Smooth muscle cell (in vitro differentiated cells): ENCODE data around the gene UBA1. TPM values are rescaled to one million over a fixed set of nuclear protein-coding genes. Genes with fewer than 3 reads are reported as not detected.

Source experiments
- DNase-seq: peaks from one replicate; lab custom pipeline; 2025; ENCODE audit not compliant: unreplicated experiment; lab: John Stamatoyannopoulos, UW
- H2AFZ ChIP-seq: fragments of 200-600 bp; sonication (generic); 2 replicates; pipeline ENCODE4 v1.6.0; 2016; ENCODE audit warnings: antibody characterized with exemption, low read depth, mild to moderate bottlenecking
- H3F3A ChIP-seq: fragments of 200-600 bp; sonication (generic); 2 replicates; pipeline ENCODE4 v1.6.0; 2017; ENCODE audit warnings: antibody characterized with exemption, low read depth
- H3K27ac ChIP-seq: fragments of 200-600 bp; sonication (generic); 2 replicates; pipeline ENCODE4 v1.5.1; 2016; ENCODE audit warnings: low read depth, mild to moderate bottlenecking
- H3K27me3 ChIP-seq: fragments of 200-600 bp; sonication (generic); 2 replicates; pipeline ENCODE4 v1.6.1; 2016; ENCODE audit warnings: low read depth, mild to moderate bottlenecking
- H3K36me3 ChIP-seq: fragments of 200-600 bp; sonication (generic); 2 replicates; pipeline ENCODE4 v1.5.1; 2016; ENCODE audit warnings: low read depth
- H3K4me1 ChIP-seq: fragments of 200-600 bp; sonication (generic); 2 replicates; pipeline ENCODE4 v1.5.1; 2016; ENCODE audit warnings: low read depth
- H3K4me2 ChIP-seq: fragments of 200-600 bp; sonication (generic); 2 replicates; pipeline ENCODE4 v1.6.0; 2016; ENCODE audit warnings: mild to moderate bottlenecking
- H3K4me3 ChIP-seq: fragments of 200-600 bp; sonication (generic); 2 replicates; pipeline ENCODE4 v1.5.1; 2016; ENCODE audit warnings: mild to moderate bottlenecking
- H3K79me2 ChIP-seq: fragments of 200-600 bp; sonication (generic); 2 replicates; pipeline ENCODE4 v1.6.0; 2016; ENCODE audit warnings: low read depth, mild to moderate bottlenecking
- H3K9ac ChIP-seq: fragments of 200-600 bp; sonication (generic); 2 replicates; pipeline ENCODE4 v1.6.0; 2016; ENCODE audit warnings: low read depth
- H3K9me3 ChIP-seq: fragments of 200-600 bp; sonication (generic); replicated peaks from 2 replicates; pipeline ENCODE4 v1.5.1; 2016; ENCODE audit warnings: low read depth
- H4K20me1 ChIP-seq: fragments of 200-600 bp; sonication (generic); 2 replicates; pipeline ENCODE4 v1.6.0; 2016; ENCODE audit warnings: low read depth
- CTCF ChIP-seq: fragments of 200-600 bp; sonication (generic); IDR thresholded peaks from 2 replicates; pipeline ENCODE4 v1.5.1; 2017; ENCODE audit warnings: borderline replicate concordance, mild to moderate bottlenecking, antibody characterized with exemption; ENCODE audit not compliant: insufficient read depth, poor library complexity, severe bottlenecking
- WGBS: methylation state at CpG from one replicate; pipeline ENCODE4 v1.1.7; 2016; ENCODE audit warnings: low lambda C conversion rate; 5-methylcytosine and 5-hydroxymethylcytosine counted together
- polyA plus RNA-seq: library from polyadenylated mRNA; unstranded; fragments of >200 nt; fragmentation: Nextera tagmentation; extraction: Ambion mirVana; gene quantifications from 2 replicates; pipeline ENCODE4 v1.2.1, GENCODE V29; 2016
- total RNA-seq: library from RNA; depleted of rRNA; stranded (reverse); fragments of >200 nt; gene quantifications from 2 replicates; pipeline ENCODE4 v1.2.3, GENCODE V29; 2014

UBA1 gene
- total and polyA plus RNA-seq, 2 experiments from 2014 or later = 223 to 246 TPM

- Histone ChIP-seq H3K9ac (no peak overlapping the region), H3K4me3 (no peak overlapping the region), H3K4me2 (no peak overlapping the region), H3F3A (peaks cover 11% of the 10 kb centered on the region), H2AFZ (no peak overlapping the region), H3K9me3 (no peaks in the 10 kb centered on the region), H3K4me1 (peaks cover 6% of the 10 kb centered on the region), H3K27me3 (no peaks in the 10 kb centered on the region), H3K36me3 (peaks cover 6% of the 10 kb centered on the region), H4K20me1 (peaks cover 17% of the 10 kb centered on the region), H3K79me2 (peaks cover under 1% of the 10 kb centered on the region), H3K27ac (no peak overlapping the region)
- no peak for DNase-seq
- TF ChIP-seq CTCF = no peak
- WGBS = 95% methylated on average over 12 of the region's 12 CpGs
Measured at GRCh38 chrX:47228550-47229270, 35.1 kb downstream of the UBA1 start.

GRCh38 chrX:47229427-47229826, 35.8 kb downstream of the UBA1 start:
- H3K4me2 ChIP-seq = no peak overlapping the region
- H3K9ac ChIP-seq = no peak overlapping the region
- H3K9me3 ChIP-seq = no peaks in the 10 kb centered on the region
- DNase-seq = no peak
- peaks cover 11% of the 10 kb centered on the region for H3F3A ChIP-seq
- H4K20me1 ChIP-seq = peaks cover 9% of the 10 kb centered on the region
- no peak for TF ChIP-seq CTCF
- no peak overlapping the region for H2AFZ ChIP-seq
- WGBS = 99% methylated on average over 6 of the region's 6 CpGs
- H3K27ac ChIP-seq = no peak overlapping the region
- peaks cover 8% of the 10 kb centered on the region for H3K79me2 ChIP-seq
- no peaks in the 10 kb centered on the region for H3K27me3 ChIP-seq
- H3K4me1 ChIP-seq = peaks cover 8% of the 10 kb centered on the region
- peaks cover 6% of the 10 kb centered on the region for H3K36me3 ChIP-seq
- no peak overlapping the region for H3K4me3 ChIP-seq

- Histone ChIP-seq H2AFZ (no peak overlapping the region), H3K4me2 (no peak overlapping the region), H4K20me1 (peaks cover 8% of the 10 kb centered on the region), H3K4me1 (peaks cover 17% of the 10 kb centered on the region), H3K9me3 (no peaks in the 10 kb centered on the region), H3K36me3 (peaks cover 2% of the 10 kb centered on the region), H3K4me3 (no peak overlapping the region), H3F3A (peaks cover 15% of the 10 kb centered on the region), H3K27me3 (no peaks in the 10 kb centered on the region), H3K79me2 (peaks cover 17% of the 10 kb centered on the region), H3K9ac (no peak overlapping the region), H3K27ac (no peak overlapping the region)
- TF ChIP-seq CTCF = no peak
- no peak for DNase-seq
- WGBS = 97% methylated on average over 5 of the region's 5 CpGs
Measured at GRCh38 chrX:47230136-47230868, 36.7 kb downstream of the UBA1 start.
